ENCODE results near the gene PRKAG2.
"Not testable (repeated sequence)": the region's sequence is repeated elsewhere in the genome, so short reads cannot be mapped to it uniquely, and the experiment has no call there.

PRKAG2 gene

DNA sequence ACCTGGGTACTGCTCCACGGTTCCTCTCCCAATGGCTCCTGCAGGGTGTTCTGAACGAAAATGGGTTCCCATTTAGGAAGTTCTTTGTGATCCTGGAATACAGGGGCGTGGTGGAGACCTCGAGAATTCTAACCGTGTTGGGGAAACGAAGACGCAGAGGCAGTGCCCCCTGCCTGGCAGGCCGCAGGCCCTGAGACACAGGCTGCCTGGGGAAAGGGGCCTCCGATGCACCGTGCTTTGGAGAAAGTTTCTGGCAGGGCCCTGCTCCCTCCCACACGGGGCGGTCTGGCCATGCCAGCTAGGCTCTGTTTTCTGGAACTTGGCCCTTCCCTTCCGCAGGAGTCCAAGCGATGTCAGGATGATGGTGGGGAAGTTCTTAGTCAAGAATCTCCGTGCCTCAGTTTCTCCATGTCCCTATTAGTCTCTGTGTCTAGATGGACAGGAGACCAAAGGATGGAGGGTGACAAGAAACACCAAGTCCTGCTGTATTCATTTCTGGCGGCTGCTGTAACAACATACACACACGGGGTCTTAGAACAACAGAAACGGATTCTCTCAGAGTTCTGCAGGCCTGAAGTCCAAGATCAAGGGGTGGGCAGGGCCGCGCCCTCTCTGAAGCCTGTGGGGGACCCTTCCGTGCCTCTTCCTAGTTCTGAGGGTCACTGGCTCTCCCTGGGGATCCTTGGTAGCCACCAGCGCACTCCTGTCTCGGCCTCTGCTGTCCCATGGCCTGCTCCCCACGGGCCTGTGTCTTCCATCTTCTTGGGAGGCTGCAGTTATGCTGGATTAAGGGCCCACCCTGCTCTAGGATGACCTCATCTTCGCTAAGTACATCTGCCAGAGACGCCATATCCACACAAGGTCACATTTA is 27.7 kb downstream of the PRKAG2 start:
- Histone ChIP-seq H3K36me3 (ENCODE audit: control insufficient read depth in 2 of 2, insufficient read depth in 2 of 2, low read length in 2 of 2) (no peaks in the 10 kb centered on the region), H3K27me3 (ENCODE audit: control insufficient read depth in 1 of 2, insufficient read depth in 2 of 2, low read length in 2 of 2) (no peaks in the 10 kb centered on the region), H3K4me1 (ENCODE audit: control insufficient read depth, insufficient read depth, low read length) (peaks cover 4% of the 10 kb centered on the region), H3K27ac (ENCODE audit: low read length) (no peak overlapping the region), H3K9me3 (ENCODE audit: control insufficient read depth in 2 of 2, low read length in 2 of 2) (no peaks in the 10 kb centered on the region), H3K4me3 (ENCODE audit: low read length in 2 of 2) (no peak overlapping the region), H3K9ac (ENCODE audit: low read length in 2 of 2) (no peak overlapping the region)

DNA sequence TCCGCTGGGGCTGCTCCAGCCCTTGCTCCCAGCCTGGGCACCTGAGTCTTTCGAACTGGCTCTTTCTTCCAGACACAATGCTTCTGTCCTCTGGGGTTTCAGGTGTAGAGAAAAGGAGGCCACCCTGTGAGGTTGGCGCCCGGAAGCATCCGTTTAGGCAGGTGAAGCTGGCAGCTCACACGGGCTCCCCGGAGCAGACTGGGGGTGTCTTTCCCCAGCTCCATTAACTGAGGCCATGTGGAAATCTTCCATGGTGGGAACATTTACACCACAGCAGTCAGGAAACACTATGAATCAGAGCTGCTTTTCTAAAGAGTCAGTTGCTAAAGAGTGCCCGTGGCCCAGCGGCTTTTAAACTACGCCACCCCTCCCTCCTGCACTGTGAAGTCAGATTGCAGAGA is 29.2 kb downstream of the PRKAG2 start:
- no peak overlapping the region for H3K27ac ChIP-seq (ENCODE audit: low read length)
- no peaks in the 10 kb centered on the region for H3K36me3 ChIP-seq (ENCODE audit: control insufficient read depth in 2 of 2, insufficient read depth in 2 of 2, low read length in 2 of 2)

GRCh38 chr7:151847136-151847535 is 29.8 kb downstream of the PRKAG2 start:
- Histone ChIP-seq H3K4me1 (ENCODE audit: control insufficient read depth, insufficient read depth, low read length) (no peaks in the 10 kb centered on the region), H3K4me3 (ENCODE audit: low read length in 2 of 2) (no peak overlapping the region), H3K27ac (ENCODE audit: low read length) (no peak overlapping the region), H3K9me3 (ENCODE audit: control insufficient read depth in 2 of 2, low read length in 2 of 2) (no peaks in the 10 kb centered on the region), H3K27me3 (ENCODE audit: control insufficient read depth in 1 of 2, insufficient read depth in 2 of 2, low read length in 2 of 2) (no peaks in the 10 kb centered on the region), H3K9ac (ENCODE audit: low read length in 2 of 2) (no peak overlapping the region), H3K36me3 (ENCODE audit: control insufficient read depth in 2 of 2, insufficient read depth in 2 of 2, low read length in 2 of 2) (no peaks in the 10 kb centered on the region)

More for the DNA sequence above, 29.2 kb downstream of the PRKAG2 start:
- H3K27me3 ChIP-seq (ENCODE audit: control insufficient read depth in 1 of 2, insufficient read depth in 2 of 2, low read length in 2 of 2), result no peaks in the 10 kb centered on the region
- H3K9ac ChIP-seq (ENCODE audit: low read length in 2 of 2), result no peak overlapping the region
- H3K9me3 ChIP-seq (ENCODE audit: control insufficient read depth in 2 of 2, low read length in 2 of 2), result no peaks in the 10 kb centered on the region
- no peak overlapping the region for H3K4me3 ChIP-seq (ENCODE audit: low read length in 2 of 2)
- peaks cover 2% of the 10 kb centered on the region for H3K4me1 ChIP-seq (ENCODE audit: control insufficient read depth, insufficient read depth, low read length)

- no peak overlapping the region for H3K4me3 ChIP-seq (ENCODE audit: low read length in 2 of 2)
- no peaks in the 10 kb centered on the region for H3K36me3 ChIP-seq (ENCODE audit: control insufficient read depth in 2 of 2, insufficient read depth in 2 of 2, low read length in 2 of 2)
- no peaks in the 10 kb centered on the region for H3K27me3 ChIP-seq (ENCODE audit: control insufficient read depth in 1 of 2, insufficient read depth in 2 of 2, low read length in 2 of 2)
- H3K9ac ChIP-seq (ENCODE audit: low read length in 2 of 2), result no peak overlapping the region
- H3K4me1 ChIP-seq (ENCODE audit: control insufficient read depth, insufficient read depth, low read length), result no peaks in the 10 kb centered on the region
- H3K9me3 ChIP-seq (ENCODE audit: control insufficient read depth in 2 of 2, low read length in 2 of 2), result no peaks in the 10 kb centered on the region
- no peak overlapping the region for H3K27ac ChIP-seq (ENCODE audit: low read length)
Measured at GRCh38 chr7:151845412-151846205, 31.3 kb downstream of the PRKAG2 start.

- Histone ChIP-seq H3K36me3 (ENCODE audit: control insufficient read depth in 2 of 2, insufficient read depth in 2 of 2, low read length in 2 of 2) (no peaks in the 10 kb centered on the region), H3K27ac (ENCODE audit: low read length) (no peak overlapping the region), H3K9me3 (ENCODE audit: control insufficient read depth in 2 of 2, low read length in 2 of 2) (no peaks in the 10 kb centered on the region), H3K27me3 (ENCODE audit: control insufficient read depth in 1 of 2, insufficient read depth in 2 of 2, low read length in 2 of 2) (no peaks in the 10 kb centered on the region), H3K4me1 (ENCODE audit: control insufficient read depth, insufficient read depth, low read length) (no peaks in the 10 kb centered on the region), H3K4me3 (ENCODE audit: low read length in 2 of 2) (no peak overlapping the region), H3K9ac (ENCODE audit: low read length in 2 of 2) (no peak overlapping the region)
Measured at GRCh38 chr7:151844825-151845200, 32.1 kb downstream of the PRKAG2 start.

GRCh38 chr7:151844071-151844824 is 32.7 kb downstream of the PRKAG2 start:
- Histone ChIP-seq H3K27me3 (ENCODE audit: control insufficient read depth in 1 of 2, insufficient read depth in 2 of 2, low read length in 2 of 2) (no peaks in the 10 kb centered on the region), H3K36me3 (ENCODE audit: control insufficient read depth in 2 of 2, insufficient read depth in 2 of 2, low read length in 2 of 2) (no peaks in the 10 kb centered on the region), H3K27ac (ENCODE audit: low read length) (no peak overlapping the region), H3K4me1 (ENCODE audit: control insufficient read depth, insufficient read depth, low read length) (no peaks in the 10 kb centered on the region), H3K9ac (ENCODE audit: low read length in 2 of 2) (no peak overlapping the region), H3K4me3 (ENCODE audit: low read length in 2 of 2) (no peak overlapping the region), H3K9me3 (ENCODE audit: control insufficient read depth in 2 of 2, low read length in 2 of 2) (no peaks in the 10 kb centered on the region)

- H3K36me3 ChIP-seq (ENCODE audit: control insufficient read depth in 2 of 2, insufficient read depth in 2 of 2, low read length in 2 of 2), result no peaks in the 10 kb centered on the region
- H3K27me3 ChIP-seq (ENCODE audit: control insufficient read depth in 1 of 2, insufficient read depth in 2 of 2, low read length in 2 of 2), result no peaks in the 10 kb centered on the region
- no peaks in the 10 kb centered on the region for H3K9me3 ChIP-seq (ENCODE audit: control insufficient read depth in 2 of 2, low read length in 2 of 2)
- H3K9ac ChIP-seq (ENCODE audit: low read length in 2 of 2), result no peak overlapping the region
- no peak overlapping the region for H3K4me3 ChIP-seq (ENCODE audit: low read length in 2 of 2)
- H3K27ac ChIP-seq (ENCODE audit: low read length), result no peak overlapping the region
- H3K4me1 ChIP-seq (ENCODE audit: control insufficient read depth, insufficient read depth, low read length), result no peaks in the 10 kb centered on the region
Measured at GRCh38 chr7:151843181-151843580, 33.7 kb downstream of the PRKAG2 start.

DNA sequence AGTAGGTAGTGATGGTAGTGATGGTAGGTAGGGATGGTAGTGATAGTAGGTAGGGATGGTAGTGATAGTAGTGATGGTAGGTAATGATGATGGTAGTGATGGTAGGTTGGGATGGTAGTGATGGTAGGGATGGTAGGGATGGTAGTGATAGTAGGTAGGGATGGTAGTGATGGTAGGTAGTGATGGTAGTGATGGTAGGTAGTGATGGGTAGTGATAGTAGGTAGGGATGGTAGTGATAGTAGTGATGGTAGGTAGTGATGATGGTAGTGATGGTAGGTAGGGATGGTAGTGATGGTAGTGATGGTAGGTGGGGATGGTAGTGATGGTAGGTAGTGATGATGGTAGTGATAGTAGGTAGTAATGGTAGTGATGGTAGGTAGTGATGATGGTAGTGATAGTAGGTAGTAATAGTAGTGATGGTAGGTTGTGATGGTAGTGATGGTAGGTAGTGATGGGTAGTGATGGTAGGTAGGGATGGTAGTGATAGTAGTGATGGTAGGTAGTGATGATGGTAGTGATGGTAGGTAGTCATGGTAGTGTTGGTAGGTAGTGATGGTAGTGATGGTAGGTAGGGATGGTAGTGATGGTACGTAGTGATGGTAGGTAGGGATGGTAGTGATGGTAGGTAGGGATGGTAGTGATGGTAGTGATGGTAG is 35.4 kb downstream of the PRKAG2 start:
- H3K9me3 ChIP-seq (ENCODE audit: control insufficient read depth in 2 of 2, low read length in 2 of 2); H3K36me3 ChIP-seq (ENCODE audit: control insufficient read depth in 2 of 2, insufficient read depth in 2 of 2, low read length in 2 of 2); H3K9ac ChIP-seq (ENCODE audit: low read length in 2 of 2); H3K27me3 ChIP-seq (ENCODE audit: control insufficient read depth in 1 of 2, insufficient read depth in 2 of 2, low read length in 2 of 2); H3K4me1 ChIP-seq (ENCODE audit: control insufficient read depth, insufficient read depth, low read length); H3K4me3 ChIP-seq (ENCODE audit: low read length in 2 of 2); H3K27ac ChIP-seq (ENCODE audit: low read length): not testable (repeated sequence)

DNA sequence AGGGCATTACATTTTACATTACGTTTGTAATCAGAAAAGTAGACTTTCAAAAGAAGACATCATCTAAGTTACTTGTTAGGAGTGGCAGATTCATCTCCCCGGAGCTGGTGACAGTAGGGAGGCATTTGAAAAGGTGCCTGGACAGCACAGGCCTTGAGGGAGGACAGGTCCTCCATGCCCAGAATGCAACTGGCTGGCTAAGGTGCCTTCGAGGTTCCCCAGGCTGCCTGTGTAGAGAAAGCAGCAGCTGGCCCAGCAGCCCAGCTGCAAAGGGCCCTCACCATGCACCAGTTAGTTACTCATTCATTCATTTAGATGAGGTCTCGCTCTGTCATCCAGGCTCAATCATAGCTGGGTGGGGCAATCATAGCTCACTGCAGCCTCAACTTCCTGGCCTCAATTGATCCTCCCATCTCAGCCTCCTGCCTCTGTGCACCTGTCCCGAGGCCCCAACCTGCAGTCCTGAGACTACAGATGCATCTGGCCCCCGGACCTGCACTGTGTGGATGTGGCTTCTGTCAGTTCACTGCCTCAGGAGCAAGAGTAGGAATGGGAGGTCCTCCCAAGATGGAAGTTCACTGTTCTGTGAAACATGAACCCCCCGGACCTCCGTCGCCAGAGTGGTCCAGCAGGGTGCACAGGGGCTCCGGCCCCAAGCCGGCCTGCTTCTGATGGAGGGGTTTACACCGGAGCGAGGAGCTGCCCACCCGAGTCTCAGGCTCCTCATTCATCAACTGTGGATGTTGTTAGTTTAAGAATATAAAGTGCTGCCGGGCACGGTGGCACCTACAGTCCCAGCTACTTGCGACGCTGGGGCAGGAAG is 36.6 kb downstream of the PRKAG2 start:
- H3K4me1 ChIP-seq (ENCODE audit: control insufficient read depth, insufficient read depth, low read length), result no peaks in the 10 kb centered on the region
- H3K4me3 ChIP-seq (ENCODE audit: low read length in 2 of 2), result no peak overlapping the region
- no peak overlapping the region for H3K27ac ChIP-seq (ENCODE audit: low read length)
- no peaks in the 10 kb centered on the region for H3K36me3 ChIP-seq (ENCODE audit: control insufficient read depth in 2 of 2, insufficient read depth in 2 of 2, low read length in 2 of 2)
- no peaks in the 10 kb centered on the region for H3K9me3 ChIP-seq (ENCODE audit: control insufficient read depth in 2 of 2, low read length in 2 of 2)
- H3K9ac ChIP-seq (ENCODE audit: low read length in 2 of 2), result no peak overlapping the region
- H3K27me3 ChIP-seq (ENCODE audit: control insufficient read depth in 1 of 2, insufficient read depth in 2 of 2, low read length in 2 of 2), result no peaks in the 10 kb centered on the region

Measured in stomach smooth muscle (tissue), 2 donors.